ENCODE results near the gene LYPLAL1. TPM values are rescaled to one million over a fixed set of nuclear protein-coding genes. Genes with fewer than 3 reads are reported as not detected.
"Not testable (repeated sequence)": the region's sequence is repeated elsewhere in the genome, so short reads cannot be mapped to it uniquely, and the experiment has no call there.

LYPLAL1 gene
- total RNA-seq, 1 donor from 2014 or later, result 12.5 TPM

DNA sequence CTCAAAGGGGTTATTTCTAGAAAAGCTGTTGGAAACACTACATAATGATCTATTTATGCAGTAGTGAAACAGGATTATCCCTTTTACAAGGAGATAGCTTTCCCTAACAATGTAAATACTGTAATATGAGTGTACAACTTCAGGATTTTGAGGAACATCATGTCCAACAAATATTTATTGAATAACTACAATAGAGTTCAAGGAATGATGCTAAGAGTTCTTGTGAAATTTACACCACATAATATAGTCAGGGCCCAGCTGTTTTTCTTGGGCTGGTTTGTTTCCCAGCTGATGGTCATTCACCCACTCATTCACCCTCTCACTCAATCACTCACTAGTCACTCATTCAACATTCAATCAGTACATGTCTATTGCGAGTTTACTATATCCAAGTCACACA is 12.3 kb upstream of the LYPLAL1 start:
- no peak for DNase-seq (ENCODE audit: extremely low read depth, low read depth, low spot score)

DNA sequence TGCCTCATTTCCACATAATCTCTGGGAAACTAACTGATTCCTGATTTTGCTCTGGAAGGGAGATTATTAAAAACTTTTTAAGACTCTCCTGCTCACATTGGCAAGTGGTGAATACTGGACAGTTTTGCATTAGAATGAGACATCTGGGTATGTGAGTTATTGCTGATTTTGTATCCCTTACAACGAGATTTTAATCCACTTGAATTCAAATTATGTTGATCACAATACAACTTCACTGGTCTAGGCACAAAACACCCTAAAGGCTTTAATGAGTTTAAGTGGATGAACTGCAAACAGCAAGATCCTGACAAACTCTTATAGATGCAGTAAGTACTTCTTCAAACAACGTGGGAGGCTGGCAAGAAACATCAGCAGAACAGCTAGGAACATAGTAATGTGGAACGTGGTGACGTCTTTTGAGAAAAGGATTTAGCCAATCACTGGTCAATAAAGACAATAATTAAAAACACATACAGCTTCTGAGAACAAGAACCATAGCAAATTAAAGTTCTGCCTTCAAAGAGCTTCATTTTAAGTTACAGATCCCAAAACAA is 10.2 kb upstream of the LYPLAL1 start:
- DNase-seq (ENCODE audit: extremely low read depth, low read depth, low spot score), result no peak

DNA sequence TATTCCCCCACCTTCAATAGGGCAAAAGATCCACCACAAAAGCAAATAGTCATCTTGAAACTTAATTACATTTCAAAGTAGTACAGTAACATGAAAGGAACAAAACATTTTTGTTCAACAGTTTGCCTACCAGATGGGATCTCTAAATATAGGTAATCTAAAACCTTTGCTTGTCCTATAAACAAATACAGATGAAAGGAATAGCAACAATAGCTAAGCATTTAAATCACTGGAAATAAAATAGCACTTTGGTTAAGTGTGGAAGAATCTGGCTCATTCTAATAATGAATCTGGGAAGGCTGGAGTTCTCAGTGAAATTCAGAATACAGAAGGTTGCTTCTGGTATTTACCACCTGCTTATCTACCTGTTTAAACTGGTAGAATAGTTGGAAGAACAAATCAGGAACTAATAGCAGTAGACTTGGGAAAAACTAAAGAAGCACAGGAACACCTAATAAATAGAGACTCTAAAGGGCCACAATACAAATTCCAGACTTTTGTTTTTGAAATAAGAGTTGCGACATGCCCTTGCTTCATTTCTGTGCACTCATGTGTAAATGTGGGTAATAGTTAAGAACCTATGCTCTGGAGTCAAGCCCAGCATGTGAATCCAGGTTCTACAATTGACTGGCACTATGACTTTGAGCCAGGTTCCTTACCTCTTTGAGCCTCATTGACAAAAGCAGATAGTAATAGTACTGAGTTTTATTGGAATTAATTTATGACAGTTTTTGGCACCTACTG is 2.3 kb upstream of the LYPLAL1 start:
- DNase-seq (ENCODE audit: extremely low read depth, low read depth, low spot score), result no peak

DNA sequence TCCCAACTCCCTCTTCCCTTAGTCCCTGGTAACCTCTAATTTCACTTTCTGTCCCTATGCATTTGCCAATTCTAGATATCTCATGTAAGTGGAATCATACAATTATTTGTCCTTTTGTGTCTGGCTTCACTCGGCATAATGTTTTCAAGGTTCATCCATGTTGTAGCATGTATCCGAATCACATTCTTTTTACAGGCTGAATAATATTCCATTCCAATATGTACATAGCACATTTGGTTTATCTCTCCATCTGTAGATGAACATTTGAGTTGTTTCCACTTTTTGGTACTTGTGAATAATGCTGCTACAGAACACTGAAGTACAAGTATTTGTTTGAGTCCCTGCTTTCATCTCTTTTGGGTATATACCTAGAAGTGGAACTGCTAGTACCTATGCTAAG is 857 bp upstream of the LYPLAL1 start:
- no peak for DNase-seq (ENCODE audit: extremely low read depth, low read depth, low spot score)

DNA sequence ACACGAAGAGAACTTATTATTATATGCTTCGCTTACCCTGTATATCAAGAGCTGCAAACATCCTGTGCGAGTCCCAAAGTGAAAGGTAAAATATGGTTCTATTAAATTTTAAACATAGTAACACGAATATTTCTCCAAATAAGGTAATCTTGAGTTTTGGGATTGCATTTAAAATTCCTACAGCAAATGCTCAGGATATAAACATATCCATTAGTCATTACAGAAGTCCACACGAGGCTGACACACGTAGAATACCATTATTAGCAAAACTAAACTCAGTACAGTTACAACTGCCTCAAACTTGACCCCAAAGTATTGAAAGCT is 282 bp upstream of the LYPLAL1 start:
- no peak for DNase-seq (ENCODE audit: extremely low read depth, low read depth, low spot score)

DNA sequence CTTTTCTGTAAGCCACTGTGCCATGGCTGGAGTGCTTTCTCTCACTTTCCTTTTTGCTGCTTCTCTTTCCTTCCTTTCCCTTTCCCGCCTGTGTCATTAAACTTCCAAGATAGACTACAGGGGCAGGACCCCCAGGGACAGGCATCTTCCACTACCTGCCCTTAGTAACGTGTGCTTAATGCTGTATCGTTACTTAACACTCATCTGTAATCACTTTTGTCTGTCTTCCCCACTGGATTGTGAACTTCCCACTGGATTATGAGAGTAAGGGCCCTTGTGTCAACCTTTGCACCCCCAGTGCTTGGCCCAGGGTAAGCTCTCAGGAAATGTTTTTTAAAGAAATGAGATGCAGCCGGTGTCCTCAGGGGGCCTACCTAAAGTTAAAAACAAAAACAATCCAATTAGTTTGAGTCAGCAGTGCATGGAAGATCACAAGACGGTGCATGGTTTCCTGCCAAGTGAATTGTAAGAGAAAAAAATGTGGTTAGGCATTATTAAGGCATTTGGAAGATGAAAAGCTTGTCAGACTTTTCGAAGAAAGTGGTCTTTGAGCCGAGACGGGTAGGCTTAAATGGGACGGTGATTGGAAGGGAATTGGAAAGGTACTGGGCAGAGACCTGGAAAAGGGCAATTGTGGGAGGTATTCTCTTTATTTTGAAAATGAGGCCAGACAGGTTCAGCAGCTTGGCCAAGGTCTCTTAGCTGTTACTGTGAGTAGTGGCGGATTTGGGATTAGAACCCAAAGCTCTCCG is 958 bp downstream of the LYPLAL1 start:
- peak; percentile 55 for DNase-seq (ENCODE audit: extremely low read depth, low read depth, low spot score)

DNA sequence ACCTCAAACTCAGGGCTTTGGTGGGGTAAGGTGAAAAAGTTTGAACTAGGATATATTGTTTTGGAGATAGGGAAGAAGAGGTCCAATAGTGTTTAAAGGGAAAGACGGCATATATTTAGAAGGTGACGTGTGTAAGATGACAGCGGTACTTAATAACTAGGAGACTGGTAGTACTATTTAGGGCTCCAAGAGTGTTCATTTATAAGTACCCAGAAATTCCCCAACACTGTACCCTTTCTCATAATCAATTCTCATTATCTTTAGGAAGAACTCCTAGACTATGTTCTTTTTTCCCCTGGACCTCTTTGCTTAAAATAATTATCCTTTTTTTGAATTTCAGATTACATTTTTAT is 1.5 kb downstream of the LYPLAL1 start:
- no peak for DNase-seq (ENCODE audit: extremely low read depth, low read depth, low spot score)

DNA sequence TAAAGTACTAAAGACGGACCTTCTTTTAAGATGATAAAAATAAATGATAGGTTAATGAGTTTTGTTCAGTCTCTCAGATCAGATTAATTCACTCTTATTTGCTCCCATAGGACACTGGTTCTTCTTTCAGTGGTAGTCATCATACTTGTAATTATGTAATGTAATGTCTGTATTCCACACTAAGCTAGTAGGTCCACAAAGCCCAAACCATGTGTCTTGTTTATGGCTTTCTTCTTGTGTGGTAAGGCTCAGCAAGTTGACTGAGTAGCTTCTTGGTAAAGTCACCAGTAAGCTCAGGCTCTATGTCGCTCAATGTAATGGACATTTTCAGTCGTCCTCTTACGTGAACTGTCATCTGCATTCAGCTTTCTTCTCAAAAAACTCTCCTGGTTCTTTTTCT is 2.5 kb downstream of the LYPLAL1 start:
- no peak for DNase-seq (ENCODE audit: extremely low read depth, low read depth, low spot score)

DNA sequence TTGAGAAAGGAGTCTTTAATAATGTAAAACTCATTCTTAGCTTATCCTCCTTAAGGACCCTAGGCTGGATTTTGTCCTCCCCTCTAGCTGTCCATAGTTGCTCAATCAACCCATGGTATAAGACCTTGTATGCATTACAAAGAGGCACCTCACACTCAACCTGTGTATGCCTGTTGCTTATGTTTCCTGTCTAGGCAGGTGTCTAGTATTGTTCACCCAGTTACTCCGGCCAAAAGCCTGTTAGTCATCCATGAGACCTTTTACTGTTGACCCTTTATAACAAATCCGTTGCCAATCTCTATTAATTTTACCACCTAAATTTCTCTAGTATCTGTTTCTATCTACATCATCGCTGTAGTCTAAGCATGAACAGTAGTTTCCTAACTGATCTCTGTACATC is 3.7 kb downstream of the LYPLAL1 start:
- no peak for DNase-seq (ENCODE audit: extremely low read depth, low read depth, low spot score)

DNA sequence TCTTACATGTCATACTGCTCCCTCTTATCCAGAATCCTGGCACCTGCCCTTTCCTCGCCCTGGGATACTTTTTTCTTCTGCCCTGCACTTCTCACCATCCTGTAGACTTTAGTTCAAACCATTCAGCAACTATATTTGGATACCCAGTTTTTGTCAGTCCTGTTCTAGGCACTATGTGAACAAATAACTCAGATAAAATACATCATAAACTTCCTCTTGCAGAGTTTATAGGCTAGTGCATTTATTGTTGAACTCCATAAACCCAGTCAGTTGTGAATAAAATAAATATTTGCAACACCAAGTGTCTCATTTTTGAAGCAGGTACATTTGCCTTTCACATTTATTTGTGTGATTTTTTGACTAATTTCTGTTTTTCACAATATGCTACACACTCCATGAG is 4.3 kb downstream of the LYPLAL1 start:
- DNase-seq (ENCODE audit: extremely low read depth, low read depth, low spot score), result no peak

DNA sequence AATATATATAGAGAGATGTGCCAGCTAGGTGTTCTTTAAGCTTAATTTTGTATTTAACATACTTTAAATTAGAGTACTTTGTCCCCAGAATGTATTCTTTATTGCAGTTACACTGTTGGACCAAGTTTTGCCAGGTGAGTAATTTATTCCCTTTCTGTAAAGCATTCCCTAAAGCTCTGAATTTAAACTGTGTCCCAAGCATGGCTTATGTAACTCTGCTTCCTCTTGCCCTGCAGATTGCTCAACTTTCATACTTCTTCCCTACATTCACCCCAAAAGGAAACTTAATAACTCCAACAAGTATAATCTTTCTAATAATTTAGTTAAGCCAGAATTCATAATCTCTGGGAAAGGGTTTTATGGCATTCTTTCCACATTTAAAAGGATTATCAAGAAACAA is 5.6 kb downstream of the LYPLAL1 start:
- no peak for DNase-seq (ENCODE audit: extremely low read depth, low read depth, low spot score)

DNA sequence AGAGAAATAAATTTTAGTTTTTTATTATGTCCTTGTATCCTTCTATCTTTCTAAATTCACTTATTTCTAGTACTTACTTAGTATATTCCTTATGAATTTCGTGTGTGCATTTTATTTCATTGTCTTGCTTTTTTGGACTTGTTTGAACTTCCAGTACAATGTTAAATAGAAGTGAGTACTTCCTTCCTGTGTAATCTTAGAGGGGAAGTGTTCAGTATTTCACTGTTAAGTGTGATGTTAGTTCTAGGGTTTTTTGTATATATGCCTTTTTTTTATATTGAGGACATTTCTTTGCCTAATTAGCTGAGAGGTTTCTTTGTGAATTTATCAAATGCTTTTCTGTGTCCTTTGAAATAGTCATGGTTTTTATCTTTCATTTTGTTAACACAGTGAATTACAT is 10.7 kb downstream of the LYPLAL1 start:
- no peak for DNase-seq (ENCODE audit: extremely low read depth, low read depth, low spot score)

DNA sequence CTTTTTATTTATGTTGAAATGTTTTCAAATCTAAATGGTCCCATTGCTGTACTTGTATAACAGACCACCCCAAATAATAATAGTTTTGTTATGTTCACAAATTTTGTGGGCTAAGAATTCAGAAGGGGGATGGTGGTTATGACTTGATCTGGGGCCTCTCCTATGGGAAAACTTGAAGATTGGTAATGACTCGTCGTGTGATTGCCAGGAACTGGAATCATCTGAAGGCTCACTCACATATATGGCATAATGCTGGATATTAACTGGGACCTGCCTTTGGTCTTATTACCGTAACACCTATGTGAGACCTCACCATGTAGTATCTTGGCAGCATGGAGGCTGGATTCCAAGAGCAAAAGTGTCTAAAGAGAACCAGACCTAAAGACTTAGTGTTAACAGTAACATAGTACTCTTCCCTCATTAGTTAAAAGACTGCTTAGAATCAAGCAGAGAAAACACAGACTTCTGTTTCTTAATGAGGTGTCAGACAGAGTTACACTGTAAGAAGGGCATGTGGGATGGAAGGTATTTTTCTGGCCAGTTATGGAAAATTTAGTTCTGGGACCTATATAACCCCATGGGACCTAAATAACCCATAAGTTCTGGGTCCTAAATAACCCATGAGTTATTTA is 11.9 kb downstream of the LYPLAL1 start:
- DNase-seq (ENCODE audit: extremely low read depth, low read depth, low spot score), result no peak

DNA sequence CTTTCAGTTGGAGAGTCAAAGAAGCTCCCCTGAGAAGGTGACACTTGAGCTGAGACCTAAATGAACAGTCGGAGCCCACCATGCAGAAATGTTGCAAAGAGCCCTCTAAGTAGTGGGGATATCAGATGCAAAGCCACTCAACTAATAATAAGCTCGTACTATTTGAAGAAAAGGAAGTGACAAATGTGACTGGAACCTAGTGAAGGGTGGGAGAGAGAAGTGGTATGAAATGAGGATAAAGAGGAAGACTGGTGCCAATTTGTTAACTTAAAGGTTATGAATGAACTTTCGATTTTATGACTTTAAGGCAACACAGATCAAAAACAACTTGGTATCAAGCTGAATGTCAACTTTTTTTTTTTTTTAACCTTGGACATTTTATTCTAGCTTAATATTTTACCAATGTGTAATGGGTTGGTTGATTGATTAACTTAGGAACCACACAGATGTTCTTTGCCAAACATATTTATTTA is 14.7 kb downstream of the LYPLAL1 start:
- DNase-seq (ENCODE audit: extremely low read depth, low read depth, low spot score), result no peak

DNA sequence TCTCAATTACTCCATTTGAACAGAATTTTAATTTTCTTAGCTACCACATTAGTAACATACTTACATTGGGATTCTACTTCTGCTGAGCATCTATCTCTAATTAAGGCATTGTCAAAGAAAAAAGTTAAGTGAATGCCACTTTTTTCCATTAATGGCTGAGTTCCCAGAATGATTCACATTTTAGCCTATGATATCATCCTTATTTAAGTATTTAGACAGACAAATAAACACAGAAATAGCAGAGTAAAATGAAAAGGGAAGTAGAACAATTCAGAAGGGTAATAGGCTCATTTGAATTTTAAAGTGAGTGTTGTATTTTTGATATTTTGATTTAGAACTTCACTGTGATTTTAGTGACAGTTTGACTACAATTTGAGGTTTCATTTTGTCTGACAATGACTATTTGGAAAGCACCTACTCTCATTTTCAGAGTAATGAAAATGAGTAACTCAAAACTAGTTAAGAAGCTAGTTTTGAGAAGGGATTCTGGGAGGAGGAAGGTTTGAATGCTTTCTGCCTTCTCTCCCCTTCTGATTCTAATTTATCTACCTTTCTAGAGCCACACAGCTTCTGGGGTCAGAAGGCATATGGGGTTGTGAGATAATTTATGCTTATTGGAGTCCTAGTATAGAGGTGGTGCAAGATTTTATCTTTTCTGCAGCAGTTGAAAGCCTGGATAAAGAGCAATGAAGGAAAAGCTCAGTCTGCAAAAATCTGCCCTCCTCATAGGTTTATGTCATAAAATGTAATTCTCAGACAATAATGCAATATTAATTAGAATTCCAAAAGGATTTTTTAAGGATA is 15.5 kb downstream of the LYPLAL1 start:
- no peak for DNase-seq (ENCODE audit: extremely low read depth, low read depth, low spot score)

DNA sequence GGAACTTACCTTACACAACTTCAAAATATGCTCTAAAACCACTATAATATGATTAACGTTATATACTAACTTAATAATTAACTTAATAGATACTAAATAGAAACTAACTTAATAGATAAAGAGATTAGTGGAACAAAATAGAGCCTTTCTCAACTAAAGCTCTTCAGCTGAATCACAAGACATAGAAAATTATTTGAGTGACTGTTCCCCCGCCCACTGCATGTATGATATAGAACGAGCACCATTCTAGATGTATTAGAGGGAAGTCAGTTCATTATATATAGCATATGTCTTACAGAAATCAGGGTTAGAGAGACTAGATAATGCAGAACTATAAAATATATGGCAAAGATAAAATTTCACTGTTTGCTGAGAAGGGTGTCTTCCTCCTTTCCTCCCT is 16.3 kb downstream of the LYPLAL1 start:
- DNase-seq (ENCODE audit: extremely low read depth, low read depth, low spot score), result no peak

DNA sequence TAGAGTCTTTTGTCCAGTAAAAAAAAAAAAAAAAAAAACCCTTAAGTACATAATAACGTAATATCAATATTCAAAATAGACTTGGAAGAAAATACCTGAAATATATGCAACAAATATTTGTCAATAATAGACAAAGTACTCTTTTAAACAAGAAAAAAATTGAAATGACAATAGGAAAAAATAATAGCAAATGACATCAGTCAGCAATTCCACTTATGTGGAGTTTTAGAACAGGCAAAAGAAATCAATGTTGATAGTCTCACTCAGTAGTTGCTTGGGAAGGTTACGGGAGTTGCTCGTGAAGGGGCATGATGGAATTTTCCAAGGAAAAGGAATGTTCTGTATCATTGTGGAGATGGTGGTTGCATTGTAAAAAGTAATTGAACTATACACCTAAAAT is 16.9 kb downstream of the LYPLAL1 start:
- no peak for DNase-seq (ENCODE audit: extremely low read depth, low read depth, low spot score)

DNA sequence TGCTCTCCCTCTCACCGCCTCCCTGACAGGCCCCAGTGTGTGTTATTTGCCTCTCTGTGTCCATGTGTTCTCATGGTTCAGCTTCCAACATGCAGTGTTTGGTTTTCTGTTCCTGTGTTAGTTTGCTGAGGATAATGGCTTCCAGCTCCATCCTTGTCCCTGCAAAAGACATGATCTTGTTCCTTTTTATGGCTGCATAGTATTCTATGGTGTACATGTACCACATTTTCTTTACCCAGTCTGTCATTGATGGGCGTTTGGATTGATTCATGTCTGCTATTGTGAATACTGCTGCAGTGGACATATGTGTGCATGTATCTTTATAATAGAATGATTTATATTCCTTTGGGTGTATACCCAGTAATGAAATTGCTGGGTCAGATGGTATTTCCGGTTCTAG is 22.2 kb downstream of the LYPLAL1 start:
- not testable (repeated sequence) for DNase-seq (ENCODE audit: extremely low read depth, low read depth, low spot score)

DNA sequence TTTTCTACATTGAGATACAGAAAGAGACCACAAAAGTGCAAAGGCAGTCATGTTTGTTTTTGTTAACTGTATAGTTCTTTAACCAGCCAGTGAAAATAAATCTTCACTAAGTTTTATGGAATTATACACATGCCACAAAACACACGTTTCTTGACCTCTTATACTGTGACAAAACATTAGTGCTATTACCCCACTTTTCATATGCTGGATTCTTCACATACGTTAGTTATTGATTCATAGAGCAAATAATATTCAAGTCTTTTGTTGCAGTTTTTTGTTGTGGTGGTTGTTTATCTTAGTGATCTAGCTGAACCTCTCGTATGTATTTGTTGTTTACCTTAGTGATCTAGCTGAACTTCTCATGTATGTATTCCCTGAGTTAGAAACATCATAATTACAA is 28.0 kb downstream of the LYPLAL1 start:
- no peak for DNase-seq (ENCODE audit: extremely low read depth, low read depth, low spot score)

DNA sequence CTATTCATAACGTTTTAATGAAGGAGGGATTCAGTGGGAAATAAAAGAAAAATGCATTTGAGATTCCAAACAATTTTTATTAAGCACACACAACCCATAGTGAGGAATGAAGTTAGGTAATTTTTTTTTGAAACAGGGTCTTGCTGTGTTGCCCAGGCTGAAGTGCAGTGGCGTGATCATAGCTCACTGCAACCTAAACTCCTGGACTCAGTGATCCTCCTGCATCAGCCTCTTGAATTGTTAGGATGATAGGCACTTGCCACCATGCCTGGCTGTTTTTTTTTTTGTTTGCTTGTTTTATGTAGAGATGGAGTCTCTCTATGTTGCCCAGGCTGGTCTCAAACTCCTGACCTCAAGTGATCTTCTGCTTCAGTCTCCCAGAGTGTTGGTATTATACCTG is 28.9 kb downstream of the LYPLAL1 start:
- no peak for DNase-seq (ENCODE audit: extremely low read depth, low read depth, low spot score)

DNA sequence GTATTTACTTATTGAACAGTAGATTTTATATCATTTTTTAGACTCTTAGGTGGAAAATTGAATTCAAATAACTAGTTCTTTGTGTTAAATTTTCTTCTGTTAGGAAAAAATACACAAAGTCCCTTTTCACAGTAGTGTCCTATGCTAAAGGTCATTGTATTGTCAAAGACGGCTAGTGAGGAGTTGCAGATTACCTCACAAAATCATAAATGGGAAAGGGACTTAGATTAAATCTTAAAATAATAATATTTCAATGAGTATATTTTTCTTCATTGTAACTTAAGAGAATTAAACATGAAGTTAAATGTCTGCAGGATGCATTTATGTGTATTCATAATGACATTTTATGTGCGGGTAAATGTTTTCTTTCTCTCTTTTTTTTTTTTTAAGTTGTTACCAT is 32.7 kb downstream of the LYPLAL1 start:
- no peak for DNase-seq (ENCODE audit: extremely low read depth, low read depth, low spot score)
